DMS153 (cell line): Measurements from ENCODE around the gene NUDT15.
"Not testable (repeated sequence)": the region's sequence is repeated elsewhere in the genome, so short reads cannot be mapped to it uniquely, and the experiment has no call there.

Experiments used
- DNase-seq: peaks from one replicate; lab custom pipeline; 2025; lab: John Stamatoyannopoulos, UW

NUDT15 gene

GRCh38 chr13:48042894-48043293 lies 5.4 kb downstream of the NUDT15 start:
- no peak for DNase-seq

DNA sequence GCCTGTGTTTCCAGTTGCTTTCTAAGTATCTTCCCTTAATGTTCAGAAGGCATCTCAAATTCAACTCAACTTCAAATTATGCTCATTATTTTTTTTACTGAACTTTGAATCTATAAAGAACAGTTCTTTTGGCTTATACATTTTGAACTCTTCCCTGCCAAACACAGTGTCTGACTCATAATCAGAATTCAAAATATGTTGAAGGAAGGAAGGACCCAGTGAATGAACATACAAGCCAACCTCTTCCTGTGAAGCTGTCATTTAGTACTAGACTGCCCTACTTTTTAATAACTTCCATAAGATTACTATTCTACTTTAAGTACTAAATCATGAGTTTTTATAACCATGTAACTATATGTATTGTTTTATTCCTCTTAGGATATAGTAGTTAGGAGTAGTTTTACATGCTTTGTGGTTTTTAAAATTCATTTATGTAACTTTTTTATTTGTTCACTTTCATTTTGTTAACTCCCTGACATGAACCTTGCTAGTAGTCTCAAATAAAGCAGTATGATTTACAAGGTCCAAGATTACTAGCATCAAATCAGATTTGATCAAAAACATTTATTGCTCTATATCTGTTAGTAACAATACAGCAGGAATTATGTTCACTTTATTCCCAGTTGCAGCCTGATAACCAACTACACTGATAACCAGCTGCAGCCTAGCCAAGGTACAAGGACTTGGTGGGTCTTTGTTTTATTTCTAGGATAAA lies 6.4 kb downstream of the NUDT15 start:
- no peak for DNase-seq

GRCh38 chr13:48050550-48050949 lies 13.0 kb downstream of the NUDT15 start:
- DNase-seq = no peak

DNA sequence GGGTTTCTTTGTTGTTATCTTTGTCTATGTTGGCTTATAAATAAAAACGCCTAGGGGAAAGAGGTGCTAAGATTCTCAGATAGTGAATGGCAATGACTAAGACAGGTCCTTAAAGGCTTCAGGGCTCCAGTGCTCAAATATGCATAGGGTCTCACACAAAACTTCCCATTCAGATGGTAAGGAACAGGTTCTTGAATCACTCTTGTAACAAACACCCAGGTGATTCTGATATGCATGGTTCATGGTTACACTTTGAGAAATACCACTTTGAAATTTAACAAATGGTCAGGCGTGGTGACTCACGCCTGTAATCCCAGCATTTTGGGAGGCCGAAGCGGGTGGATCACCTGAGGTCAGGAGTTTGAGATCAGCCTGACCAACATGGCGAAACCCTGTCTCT lies 17.1 kb downstream of the NUDT15 start:
- DNase-seq = no peak

GRCh38 chr13:48055712-48056111 lies 18.2 kb downstream of the NUDT15 start:
- no peak for DNase-seq

DNA sequence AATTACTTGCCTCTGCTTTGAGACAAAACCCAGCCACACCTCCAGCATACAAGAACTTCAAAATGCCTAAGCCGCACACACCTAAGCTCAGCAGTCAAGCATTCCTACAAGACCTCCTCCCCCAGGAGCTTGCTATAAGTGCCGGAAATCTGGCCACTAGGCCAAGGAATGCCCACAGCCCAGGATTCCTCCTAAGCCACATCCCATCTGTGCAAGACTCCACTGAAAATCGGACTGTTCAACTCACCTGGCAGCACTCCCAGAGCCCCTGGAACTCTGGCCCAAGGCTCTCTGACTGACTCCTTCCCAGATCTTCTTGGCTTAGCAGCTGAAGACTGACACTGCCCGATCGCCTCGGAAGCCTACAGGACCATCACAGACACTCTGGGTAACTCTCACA lies 21.0 kb downstream of the NUDT15 start:
- not testable (repeated sequence) for DNase-seq

- not testable (repeated sequence) for DNase-seq
These were observed 22.4 kb downstream of the NUDT15 start for GRCh38 chr13:48059951-48060350.

GRCh38 chr13:48066310-48066989 lies 28.9 kb downstream of the NUDT15 start:
- no peak for DNase-seq

GRCh38 chr13:48068036-48068435 lies 30.5 kb downstream of the NUDT15 start:
- DNase-seq = no peak

GRCh38 chr13:48068952-48069351 lies 31.4 kb downstream of the NUDT15 start:
- DNase-seq = no peak

GRCh38 chr13:48069573-48069972 lies 32.0 kb downstream of the NUDT15 start:
- DNase-seq = no peak

DNA sequence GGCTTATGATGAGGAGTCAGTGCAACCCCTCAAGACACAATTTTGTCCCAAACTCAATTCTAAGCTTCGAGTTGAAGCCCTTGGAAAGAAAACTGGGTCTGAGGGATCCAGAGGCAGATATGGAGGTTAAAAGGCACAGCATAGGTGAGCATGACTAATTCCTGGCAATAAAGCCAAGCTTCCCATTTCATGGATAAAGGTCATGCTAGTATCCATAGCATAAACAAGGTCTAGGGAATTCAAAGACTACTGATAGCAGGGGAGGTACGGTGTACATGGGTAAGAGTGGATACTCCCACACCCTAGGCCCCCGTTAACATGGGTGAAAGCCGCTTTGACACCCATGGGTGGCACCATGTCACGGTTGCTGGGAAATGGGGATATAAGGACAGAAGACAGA lies 33.4 kb downstream of the NUDT15 start:
- no peak for DNase-seq

- no peak for DNase-seq
These were observed 34.8 kb downstream of the NUDT15 start for GRCh38 chr13:48072304-48072703.

DNA sequence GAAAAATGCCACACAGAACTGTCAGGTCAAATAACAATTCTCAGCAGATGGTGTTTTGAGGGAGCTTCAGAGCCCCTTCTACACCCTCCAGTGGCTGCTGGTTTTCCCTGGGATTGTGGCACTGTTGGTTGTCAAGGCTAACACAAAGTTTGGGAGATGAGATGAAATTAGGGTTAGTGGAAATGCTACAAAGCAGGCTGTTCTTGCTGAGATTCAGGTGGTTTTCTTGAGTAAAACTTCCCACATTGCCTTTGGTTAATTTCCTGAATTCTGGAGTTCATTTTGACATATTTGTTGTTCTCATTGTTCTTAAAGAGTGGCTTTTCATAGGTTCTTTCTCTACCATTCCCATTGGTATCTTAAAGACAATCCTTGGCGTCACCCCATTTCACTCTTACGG lies 35.3 kb downstream of the NUDT15 start:
- no peak for DNase-seq

GRCh38 chr13:48074006-48074405 lies 36.5 kb downstream of the NUDT15 start:
- no peak for DNase-seq

DNA sequence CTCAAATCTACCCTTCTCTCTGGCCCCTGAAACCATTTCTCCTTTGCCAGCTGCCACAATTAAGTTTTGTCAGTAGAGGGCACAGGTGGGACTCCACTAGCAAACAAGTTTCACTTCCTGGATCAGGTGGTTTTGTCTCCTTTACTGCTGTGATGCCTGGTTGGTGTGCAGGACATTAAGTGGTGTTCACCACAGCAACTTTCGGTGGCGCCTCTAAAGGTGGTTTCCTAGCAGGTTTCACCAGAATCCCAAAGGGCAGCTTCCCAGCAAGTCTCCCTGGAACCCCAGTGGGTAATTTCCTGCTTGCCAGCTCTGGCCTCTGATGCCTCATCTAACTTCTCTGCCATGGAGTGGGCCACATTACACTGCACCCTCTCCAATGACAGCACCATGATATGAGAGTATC lies 40.7 kb downstream of the NUDT15 start:
- DNase-seq = no peak

DNA sequence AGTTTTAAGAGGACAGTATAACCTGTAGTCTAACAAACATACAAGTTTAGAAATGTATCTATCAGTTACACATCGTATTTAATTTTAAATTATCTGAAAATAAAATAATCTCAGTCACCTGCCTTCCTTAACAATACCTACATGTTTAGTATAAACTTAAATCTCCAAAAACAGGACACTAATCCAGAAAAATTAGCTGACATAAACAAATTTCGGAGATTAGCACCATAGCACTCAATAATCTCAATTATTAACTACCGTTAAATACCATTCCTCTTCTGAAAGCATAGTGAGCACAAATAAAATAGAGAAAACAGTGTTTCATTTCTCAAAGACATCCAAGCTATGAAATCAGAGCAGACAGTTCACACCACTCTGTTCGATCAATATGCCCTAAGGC lies 44.2 kb downstream of the NUDT15 start:
- DNase-seq = no peak

DNA sequence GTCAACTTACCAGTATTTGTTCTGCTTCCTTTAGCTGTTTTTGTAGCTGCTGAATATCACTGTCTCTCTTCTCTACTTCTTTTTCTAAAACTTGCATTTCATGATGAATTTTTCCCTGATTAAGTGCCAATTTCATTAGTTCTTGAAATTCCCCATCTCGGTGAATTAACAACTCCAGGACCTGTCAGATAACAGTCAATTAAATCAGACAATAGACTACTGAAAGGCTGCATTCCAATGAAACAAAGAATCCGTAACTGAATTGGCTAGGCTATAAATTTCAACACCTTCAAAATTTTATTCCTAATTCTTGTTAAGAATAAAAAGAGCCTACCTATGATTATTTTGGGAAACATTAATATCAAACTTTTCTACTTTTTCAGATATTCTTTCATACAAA lies 48.7 kb downstream of the NUDT15 start:
- DNase-seq = no peak

GRCh38 chr13:48093588-48093987 lies 56.1 kb downstream of the NUDT15 start:
- no peak for DNase-seq

- no peak for DNase-seq
These were observed 56.9 kb downstream of the NUDT15 start for GRCh38 chr13:48094404-48094780.

- peak; percentile 77 for DNase-seq
These were observed 57.4 kb downstream of the NUDT15 start, which contains the start of gene MED4 for GRCh38 chr13:48094781-48095502. Gene MED4 (minus strand): TSS chr13:48095104. CDS start chr13:48095078, 26 bp downstream.

- DNase-seq = no peak
These were observed 59.1 kb downstream of the NUDT15 start for GRCh38 chr13:48096670-48097069.
